HG02588 (cell line): ENCODE results near the gene GYS1.
"Not testable (repeated sequence)": the region's sequence is repeated elsewhere in the genome, so short reads cannot be mapped to it uniquely, and the experiment has no call there.

Source experiments
- ATAC-seq: cut with Tn5 transposase; IDR thresholded peaks from one replicate; pipeline ENCODE4 v1.9.1; 2021; ENCODE audit warnings: mild to moderate bottlenecking, moderate library complexity; ENCODE audit not compliant: unreplicated experiment

GYS1 gene

GRCh38 chr19:49018388-49019241 lies 25.5 kb upstream of the GYS1 start:
- not testable (repeated sequence) for ATAC-seq

GRCh38 chr19:49017666-49018351 lies 24.7 kb upstream of the GYS1 start:
- ATAC-seq = no peak

GRCh38 chr19:49017041-49017665 lies 24.0 kb upstream of the GYS1 start, which contains the start of gene LHB:
Gene LHB (minus strand): TSS chr19:49017091. CDS start chr19:49017081, 10 bp downstream.
- no peak for ATAC-seq

GRCh38 chr19:49016067-49016839 lies 23.1 kb upstream of the GYS1 start:
- ATAC-seq = no peak

GRCh38 chr19:49014870-49015255 lies 21.8 kb upstream of the GYS1 start:
- no peak for ATAC-seq

- no peak for ATAC-seq
Observed at GRCh38 chr19:49014123-49014869, 21.2 kb upstream of the GYS1 start.

GRCh38 chr19:49011194-49011593 lies 18.1 kb upstream of the GYS1 start:
- ATAC-seq = no peak

GRCh38 chr19:49010453-49010852 lies 17.3 kb upstream of the GYS1 start:
- no peak for ATAC-seq

- no peak for ATAC-seq
Observed at GRCh38 chr19:49009828-49010227, 16.7 kb upstream of the GYS1 start.

- ATAC-seq = no peak
Observed at GRCh38 chr19:49006905-49007304, 13.8 kb upstream of the GYS1 start.

GRCh38 chr19:49004964-49005614 lies 12.0 kb upstream of the GYS1 start:
- no peak for ATAC-seq

- ATAC-seq = no peak
Observed at GRCh38 chr19:49004133-49004532, 11.0 kb upstream of the GYS1 start.

GRCh38 chr19:48999481-49000325 lies 6.6 kb upstream of the GYS1 start:
- ATAC-seq = no peak

GRCh38 chr19:48997972-48998371 lies 4.9 kb upstream of the GYS1 start:
- no peak for ATAC-seq

GRCh38 chr19:48994035-48994386 lies 902 bp upstream of the GYS1 start:
- no peak for ATAC-seq

- ATAC-seq = no peak
Observed at GRCh38 chr19:48992581-48993174, 431 bp downstream of the GYS1 start.

GRCh38 chr19:48991873-48992580 lies 1.1 kb downstream of the GYS1 start:
- ATAC-seq = no peak
